Transverse colon (tissue), 4 donors: Measurements from ENCODE around the gene FARSB. TPM values are rescaled to one million over a fixed set of nuclear protein-coding genes. Genes with fewer than 3 reads are reported as not detected.

Experiments used
- DNase-seq: peaks from one replicate; pipeline ENCODE4 v3.0.0-alpha.2; 2019
- H3K27ac ChIP-seq, 4 donors: fragments of 200-600 bp; sonication (generic); 2 replicates each; pipeline ENCODE4 v1.5.1; 2016 to 2018; ENCODE audit warnings: inconsistent platforms in 4 of 4
- H3K27me3 ChIP-seq: fragments of 200-600 bp; sonication (generic); 2 replicates; pipeline ENCODE4 v1.5.1; 2017; ENCODE audit warnings: inconsistent platforms
- H3K36me3 ChIP-seq, 4 donors: fragments of 200-600 bp; sonication (generic); 2 replicates each; pipeline ENCODE4 v1.5.1; 2017 to 2019; ENCODE audit warnings: inconsistent platforms in 4 of 4
- H3K4me1 ChIP-seq, 4 donors: fragments of 200-600 bp; sonication (generic); 2 replicates each; pipeline ENCODE4 v1.5.1; 2017 to 2020; ENCODE audit warnings: inconsistent platforms in 4 of 4
- H3K4me3 ChIP-seq, 4 donors: fragments of 200-600 bp; sonication (generic); 1 replicate in 1 of 4; 2 replicates in 3 of 4; pipeline versions ENCODE4 v1.5.1 to v1.6.1; 2017 to 2019; ENCODE audit warnings: inconsistent platforms in 4 of 4
- H3K9me3 ChIP-seq, 2 donors: fragments of 200-600 bp; sonication (generic); 2 replicates each; pipeline ENCODE4 v1.5.1; 2017 to 2019; ENCODE audit warnings: inconsistent platforms in 2 of 2
- EP300 ChIP-seq: sonication (generic); formaldehyde crosslinking; IDR thresholded peaks from one replicate; pipeline ENCODE4 v1.6.1; 2017; ENCODE audit warnings: antibody characterized with exemption, low read depth
- POLR2A ChIP-seq: fragments of 450-650 bp; IDR thresholded peaks from one replicate; pipeline ENCODE4 v1.6.1; 2016; ENCODE audit warnings: antibody characterized with exemption, mild to moderate bottlenecking, moderate library complexity
- POLR2AphosphoS5 ChIP-seq, 3 donors: sonication (generic); formaldehyde crosslinking; IDR thresholded peaks; one replicate each; pipeline ENCODE4 v1.6.1; 2016; ENCODE audit warnings: antibody characterized with exemption in 3 of 3
- WGBS, 2 donors: methylation state at CpG; one replicate each; pipeline ENCODE4 v1.1.5; 2018; ENCODE audit warnings: low coverage in 1 of 2; 5-methylcytosine and 5-hydroxymethylcytosine counted together
- in situ Hi-C, 4 donors: fragments of 200-750 bp; cut with MboI; loops; one replicate each; pipeline versions ENCODE4 v1.15.0 to v1.15.1; 2017; ENCODE audit warnings: low sequenced_read_pairs in 3 of 4, low pct_ligation_motif_present in 1 of 4, low pct_unique_long_range_greater_than_20kb in 1 of 4
- intact Hi-C: fragments of 100-400 bp; cut with DNase I; formaldehyde crosslinking; loops from one replicate; pipeline ENCODE4 v1.15.1; 2023; ENCODE audit warnings: low total_unique reads
- total RNA-seq, 4 donors: library from RNA; depleted of rRNA; stranded (reverse); fragments of >200 nt; gene quantifications; one replicate each; pipeline ENCODE4 v1.1.0, GENCODE V29; 2016
- TF ChIP-seq, protein P1 (sequence below), 5 experiments: fragments of 200-600 bp in 3 of 5; fragments of 450-650 bp in 2 of 5; sonication (generic) in 3 of 5; IDR thresholded peaks; 1 replicate in 2 of 5; 2 replicates in 3 of 5; pipeline ENCODE4 v1.5.1; 2016 to 2017; ENCODE audit warnings: antibody characterized with exemption in 5 of 5, inconsistent platforms in 3 of 5, mild to moderate bottlenecking in 2 of 5, moderate library complexity in 1 of 5

Gene FARSB
- total RNA-seq, 4 donors from 2014 or later: 7.2 to 18.6 (median 9.5) TPM

DNA sequence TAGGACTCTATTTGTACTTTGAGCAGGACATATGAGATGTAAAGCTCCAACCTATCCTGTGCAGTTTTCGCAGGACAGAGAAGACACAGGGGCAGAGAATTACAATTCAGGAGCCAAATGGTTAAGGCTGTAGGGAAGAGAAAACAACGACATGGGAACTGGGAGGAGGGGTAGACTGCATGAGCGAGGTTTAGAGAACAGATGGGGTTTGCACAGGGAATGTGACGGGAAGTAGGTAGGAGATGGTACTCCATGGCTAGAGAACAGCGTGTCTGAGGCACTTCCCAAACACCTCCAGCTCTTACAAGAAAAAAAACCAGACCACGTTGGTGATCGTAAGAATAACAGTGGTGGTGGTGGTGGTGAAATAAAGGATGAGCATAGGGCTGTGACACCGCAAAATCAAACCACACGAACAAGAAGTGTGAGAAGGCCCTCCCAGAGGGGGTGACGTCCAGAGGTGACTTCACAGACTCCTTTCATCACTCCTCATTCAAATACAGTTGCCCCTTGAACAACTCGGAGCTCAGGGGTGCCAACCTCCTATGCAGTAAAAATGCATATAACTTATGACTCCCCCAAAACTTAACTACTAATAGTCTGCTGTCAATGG is 92.7 kb downstream of the FARSB start:
- H3K36me3 ChIP-seq: no peaks in the 10 kb centered on the region
- H3K27me3 ChIP-seq: no peaks in the 10 kb centered on the region
- no peaks in the 10 kb centered on the region for H3K4me1 ChIP-seq
- intact Hi-C loops (no loop called here), in situ Hi-C loops (loop anchor here (5.0 to 25.0 kb wide), 4 partner anchors 236 to 526 kb away; a partner anchor contains a TSS)
- H3K27ac ChIP-seq: no peak overlapping the region
- H3K9me3 ChIP-seq: no peaks in the 10 kb centered on the region
- no peak for TF ChIP-seq POLR2A
- no peak for TF ChIP-seq POLR2AphosphoS5 (IDR thresholded peaks at IDR 0.05)
- TF ChIP-seq EP300: no peak
- TF ChIP-seq, protein P1, sequence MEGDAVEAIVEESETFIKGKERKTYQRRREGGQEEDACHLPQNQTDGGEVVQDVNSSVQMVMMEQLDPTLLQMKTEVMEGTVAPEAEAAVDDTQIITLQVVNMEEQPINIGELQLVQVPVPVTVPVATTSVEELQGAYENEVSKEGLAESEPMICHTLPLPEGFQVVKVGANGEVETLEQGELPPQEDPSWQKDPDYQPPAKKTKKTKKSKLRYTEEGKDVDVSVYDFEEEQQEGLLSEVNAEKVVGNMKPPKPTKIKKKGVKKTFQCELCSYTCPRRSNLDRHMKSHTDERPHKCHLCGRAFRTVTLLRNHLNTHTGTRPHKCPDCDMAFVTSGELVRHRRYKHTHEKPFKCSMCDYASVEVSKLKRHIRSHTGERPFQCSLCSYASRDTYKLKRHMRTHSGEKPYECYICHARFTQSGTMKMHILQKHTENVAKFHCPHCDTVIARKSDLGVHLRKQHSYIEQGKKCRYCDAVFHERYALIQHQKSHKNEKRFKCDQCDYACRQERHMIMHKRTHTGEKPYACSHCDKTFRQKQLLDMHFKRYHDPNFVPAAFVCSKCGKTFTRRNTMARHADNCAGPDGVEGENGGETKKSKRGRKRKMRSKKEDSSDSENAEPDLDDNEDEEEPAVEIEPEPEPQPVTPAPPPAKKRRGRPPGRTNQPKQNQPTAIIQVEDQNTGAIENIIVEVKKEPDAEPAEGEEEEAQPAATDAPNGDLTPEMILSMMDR (IDR thresholded peaks at IDR 0.05): no peak
- no peak overlapping the region for H3K4me3 ChIP-seq
- WGBS, 2 donors: 76 to 83% methylated on average over 1 to 11 of the region's 11 CpGs
- DNase-seq: no peak

DNA sequence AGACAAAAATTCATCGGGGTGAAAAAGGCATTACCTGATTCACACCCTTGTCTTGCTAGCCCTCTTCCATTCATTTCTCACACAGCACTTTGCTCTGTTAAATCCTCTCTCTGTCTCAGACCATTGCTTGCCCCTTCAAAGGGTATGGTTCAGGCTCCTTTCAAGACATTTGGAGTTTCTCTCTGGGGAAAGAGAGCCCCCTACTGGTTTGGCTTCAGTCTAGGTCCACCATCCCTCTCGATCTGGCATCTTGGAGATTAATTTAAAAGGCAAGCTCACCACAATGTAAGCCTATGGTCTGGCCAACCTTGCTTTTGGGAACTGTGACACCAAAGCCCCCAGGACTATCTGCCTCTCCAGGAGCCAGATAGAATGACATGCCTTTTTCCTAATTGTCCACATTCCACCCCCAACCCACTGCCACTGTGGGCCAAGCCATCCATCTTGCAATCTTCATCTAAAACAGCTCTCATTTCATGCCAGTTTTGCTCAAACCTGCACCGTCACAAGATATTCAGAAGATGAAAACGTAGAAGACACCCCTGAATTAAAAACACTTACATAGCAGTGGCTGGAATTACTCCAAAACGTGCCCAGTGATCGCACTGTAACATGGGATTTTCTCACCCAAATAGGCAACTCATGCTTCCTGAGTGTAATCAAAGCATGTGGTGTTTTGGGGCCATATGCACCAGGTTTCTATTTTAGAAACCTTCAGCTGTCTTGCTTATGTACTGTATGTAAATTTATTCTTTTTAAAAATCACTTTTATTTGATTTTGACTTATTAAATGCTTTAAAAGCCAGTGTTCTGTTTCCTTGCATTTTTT is 93.9 kb downstream of the FARSB start:
- peak; percentile 50 for DNase-seq
- no peaks in the 10 kb centered on the region for H3K36me3 ChIP-seq
- in situ Hi-C loops (loop anchor here (5.0 to 25.0 kb wide), 4 partner anchors 235 to 525 kb away; a partner anchor contains a TSS), intact Hi-C loops (loop anchor here (1.0 kb wide), 1 partner anchor 244 kb away; no protein-coding TSS in a partner anchor)
- no peak overlapping the region for H3K27ac ChIP-seq
- H3K4me3 ChIP-seq: no peak overlapping the region
- no peak for TF ChIP-seq POLR2A
- TF ChIP-seq, protein P1 (IDR thresholded peaks at IDR 0.05): peak; percentile 53 to 77 (median 64)
- H3K9me3 ChIP-seq: no peaks in the 10 kb centered on the region
- no peaks in the 10 kb centered on the region for H3K27me3 ChIP-seq
- whole genome bisulfite sequencing, 2 donors: 63% methylated on average over 6 of the region's 6 CpGs; no CpG with 5 or more reads in 1 of the 2 donors
- no peaks in the 10 kb centered on the region for H3K4me1 ChIP-seq

DNA sequence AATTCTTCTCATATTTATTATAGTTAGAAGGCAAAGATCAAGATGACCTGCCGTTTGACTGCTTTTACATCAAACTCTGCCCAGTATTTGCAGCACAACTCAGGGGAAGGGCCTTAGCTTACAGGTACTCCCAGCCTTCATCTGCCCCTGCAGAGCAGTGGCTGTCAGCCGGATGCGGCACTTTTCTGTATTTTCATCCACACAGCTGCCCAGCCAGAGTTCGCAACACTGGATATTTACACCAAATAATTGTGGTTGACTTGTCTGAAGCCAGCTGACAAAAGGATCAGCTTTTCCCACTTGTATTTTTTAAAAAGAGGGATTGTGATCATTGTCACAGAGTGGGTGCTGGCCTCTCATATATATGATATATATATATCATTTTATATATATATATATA is 94.7 kb downstream of the FARSB start:
- H3K27ac ChIP-seq: no peak overlapping the region
- in situ Hi-C loops: loop anchor here (5.0 to 25.0 kb wide), 4 partner anchors 234 to 524 kb away; a partner anchor contains a TSS

DNA sequence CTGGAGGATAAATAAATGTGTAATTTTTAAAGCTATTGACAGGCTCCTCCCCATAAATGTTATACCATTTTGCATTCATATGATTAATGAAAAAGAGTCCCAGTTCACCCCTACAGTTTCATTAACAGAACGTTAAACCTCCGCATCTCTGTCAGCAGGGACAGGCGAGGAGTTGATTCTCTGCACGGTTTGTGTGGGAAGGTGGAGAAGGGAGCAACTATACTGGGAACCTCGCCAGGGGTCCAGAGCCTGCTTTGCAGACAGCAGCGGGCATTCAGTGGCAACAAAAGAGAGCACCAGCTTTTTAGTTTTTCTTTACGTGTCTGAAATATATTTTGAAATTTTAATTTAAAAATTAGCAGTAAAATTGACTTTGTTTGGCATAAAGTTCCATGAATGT is 101.4 kb downstream of the FARSB start:
- in situ Hi-C loops: loop anchor here (25.0 kb wide), 3 partner anchors 242 to 517 kb away; a partner anchor contains a TSS

More for the DNA sequence above, 94.7 kb downstream of the FARSB start:
- Histone ChIP-seq H3K4me1 (no peaks in the 10 kb centered on the region), H3K4me3 (no peak overlapping the region), H3K27me3 (no peaks in the 10 kb centered on the region), H3K9me3 (no peaks in the 10 kb centered on the region), H3K36me3 (no peaks in the 10 kb centered on the region)
- no peak for DNase-seq
- intact Hi-C loops: no loop called here
- no peak for TF ChIP-seq EP300
- TF ChIP-seq POLR2AphosphoS5 (IDR thresholded peaks at IDR 0.05): no peak
- TF ChIP-seq, protein P1 (IDR thresholded peaks at IDR 0.05): no peak
- no peak for TF ChIP-seq POLR2A
- 96% methylated on average over 4 of the region's 4 CpGs; no CpG with 5 or more reads in 1 of the 2 donors for WGBS, 2 donors

More for the DNA sequence above, 101.4 kb downstream of the FARSB start:
- Histone ChIP-seq H3K27me3 (no peaks in the 10 kb centered on the region), H3K4me3 (no peak overlapping the region), H3K36me3 (no peaks in the 10 kb centered on the region), H3K4me1 (no peaks in the 10 kb centered on the region), H3K9me3 (no peaks in the 10 kb centered on the region), H3K27ac (no peak overlapping the region)
- TF ChIP-seq, protein P1 (IDR thresholded peaks at IDR 0.05): no peak
- TF ChIP-seq EP300 (no peak), POLR2A (no peak), POLR2AphosphoS5 (IDR thresholded peaks at IDR 0.05) (no peak)
- intact Hi-C loops: no loop called here
- no peak for DNase-seq
- WGBS, 2 donors: 74 to 77% methylated on average over 7 of the region's 7 CpGs
